Measurements from ENCODE around the gene NCSTN. TPM values are rescaled to one million over a fixed set of nuclear protein-coding genes. Genes with fewer than 3 reads are reported as not detected.

NCSTN gene
- total and polyA plus RNA-seq, 2 experiments from 2014 or later, result 90.3 to 120 TPM

GRCh38 chr1:160309571-160309970 is 33.6 kb upstream of the NCSTN start:
- no peak for TF ChIP-seq CTCF (IDR thresholded peaks at IDR 0.05; ENCODE audit: poor library complexity)
- no peak for TF ChIP-seq EZH2phosphoT487 (IDR thresholded peaks at IDR 0.05; ENCODE audit: low read depth, severe bottlenecking, unreplicated experiment)
- TF ChIP-seq EZH2 (IDR thresholded peaks at IDR 0.05; ENCODE audit: borderline replicate concordance), result no peak
- Histone ChIP-seq H3K27ac (no peak overlapping the region), H2AFZ (no peak overlapping the region), H3K9me3 (ENCODE audit: low read depth) (no peaks in the 10 kb centered on the region), H3K9me2 (replicated peaks; ENCODE audit: insufficient read depth) (no peaks in the 10 kb centered on the region), H3K79me2 (peaks cover 8% of the 10 kb centered on the region), H3K4me1 (ENCODE audit: insufficient read depth) (no peaks in the 10 kb centered on the region), H3K4me2 (no peak overlapping the region), H3K27me3 (no peaks in the 10 kb centered on the region), H4K20me1 (ENCODE audit: insufficient read depth, poor library complexity, severe bottlenecking) (no peaks in the 10 kb centered on the region), H3K36me3 (replicated peaks; ENCODE audit: insufficient read depth, low read depth) (no peaks in the 10 kb centered on the region), H3K4me3 (no peak overlapping the region)
- no peak for DNase-seq (ENCODE audit: low spot score)
- 100% methylated on average over 1 of the region's 1 CpG for WGBS (ENCODE audit: low lambda C conversion rate, missing lambda C conversion rate)

GRCh38 chr1:160315359-160315758 is 27.8 kb upstream of the NCSTN start:
- 79% methylated on average over 2 of the region's 2 CpGs for WGBS (ENCODE audit: low lambda C conversion rate, missing lambda C conversion rate)
- H4K20me1 ChIP-seq (ENCODE audit: insufficient read depth, poor library complexity, severe bottlenecking), result peaks cover 7% of the 10 kb centered on the region
- peaks cover 54% of the 10 kb centered on the region for H3K79me2 ChIP-seq
- TF ChIP-seq EZH2 (IDR thresholded peaks at IDR 0.05; ENCODE audit: borderline replicate concordance), result no peak
- no peak for TF ChIP-seq EZH2phosphoT487 (IDR thresholded peaks at IDR 0.05; ENCODE audit: low read depth, severe bottlenecking, unreplicated experiment)
- TF ChIP-seq CTCF (IDR thresholded peaks at IDR 0.05; ENCODE audit: poor library complexity), result no peak
- H3K4me3 ChIP-seq, result no peak overlapping the region
- H3K36me3 ChIP-seq (replicated peaks; ENCODE audit: insufficient read depth, low read depth), result peaks cover 3% of the 10 kb centered on the region
- no peaks in the 10 kb centered on the region for H3K4me1 ChIP-seq (ENCODE audit: insufficient read depth)
- no peaks in the 10 kb centered on the region for H3K9me3 ChIP-seq (ENCODE audit: low read depth)
- H3K4me2 ChIP-seq, result no peak overlapping the region
- H3K27me3 ChIP-seq, result no peaks in the 10 kb centered on the region
- no peak overlapping the region for H2AFZ ChIP-seq
- H3K9me2 ChIP-seq (replicated peaks; ENCODE audit: insufficient read depth), result no peaks in the 10 kb centered on the region
- no peak for DNase-seq (ENCODE audit: low spot score)
- no peak overlapping the region for H3K27ac ChIP-seq

GRCh38 chr1:160322831-160323230 is 20.4 kb upstream of the NCSTN start:
- Histone ChIP-seq H3K4me1 (ENCODE audit: insufficient read depth) (no peaks in the 10 kb centered on the region), H3K27me3 (no peaks in the 10 kb centered on the region), H3K4me2 (no peak overlapping the region), H3K36me3 (replicated peaks; ENCODE audit: insufficient read depth, low read depth) (peaks cover 11% of the 10 kb centered on the region), H3K4me3 (no peak overlapping the region), H4K20me1 (ENCODE audit: insufficient read depth, poor library complexity, severe bottlenecking) (peaks cover 21% of the 10 kb centered on the region), H2AFZ (no peak overlapping the region), H3K9me2 (replicated peaks; ENCODE audit: insufficient read depth) (no peaks in the 10 kb centered on the region), H3K79me2 (peaks cover 87% of the 10 kb centered on the region), H3K27ac (no peak overlapping the region), H3K9me3 (ENCODE audit: low read depth) (no peaks in the 10 kb centered on the region)
- DNase-seq (ENCODE audit: low spot score), result no peak
- TF ChIP-seq CTCF (IDR thresholded peaks at IDR 0.05; ENCODE audit: poor library complexity) (no peak), EZH2phosphoT487 (IDR thresholded peaks at IDR 0.05; ENCODE audit: low read depth, severe bottlenecking, unreplicated experiment) (no peak), EZH2 (IDR thresholded peaks at IDR 0.05; ENCODE audit: borderline replicate concordance) (no peak)
- 97% methylated on average over 6 of the region's 6 CpGs for WGBS (ENCODE audit: low lambda C conversion rate, missing lambda C conversion rate)

- Histone ChIP-seq H3K4me2 (no peak overlapping the region), H4K20me1 (ENCODE audit: insufficient read depth, poor library complexity, severe bottlenecking) (peaks cover 14% of the 10 kb centered on the region), H3K9me3 (ENCODE audit: low read depth) (no peaks in the 10 kb centered on the region), H3K9me2 (replicated peaks; ENCODE audit: insufficient read depth) (no peaks in the 10 kb centered on the region), H3K36me3 (replicated peaks; ENCODE audit: insufficient read depth, low read depth) (peaks cover 9% of the 10 kb centered on the region), H3K4me1 (ENCODE audit: insufficient read depth) (no peaks in the 10 kb centered on the region), H3K27me3 (no peaks in the 10 kb centered on the region), H2AFZ (no peak overlapping the region), H3K4me3 (no peak overlapping the region), H3K79me2 (peaks cover 73% of the 10 kb centered on the region), H3K27ac (no peak overlapping the region)
- DNase-seq (ENCODE audit: low spot score), result no peak
- TF ChIP-seq EZH2 (IDR thresholded peaks at IDR 0.05; ENCODE audit: borderline replicate concordance) (no peak), CTCF (IDR thresholded peaks at IDR 0.05; ENCODE audit: poor library complexity) (no peak), EZH2phosphoT487 (IDR thresholded peaks at IDR 0.05; ENCODE audit: low read depth, severe bottlenecking, unreplicated experiment) (no peak)
- 95% methylated on average over 4 of the region's 4 CpGs for WGBS (ENCODE audit: low lambda C conversion rate, missing lambda C conversion rate)
These were observed 17.9 kb upstream of the NCSTN start for GRCh38 chr1:160325252-160325651.

Measured in hepatocyte (in vitro differentiated cells).